ENCODE results near the gene TECRL. TPM values are rescaled to one million over a fixed set of nuclear protein-coding genes. Genes with fewer than 3 reads are reported as not detected.

Gene TECRL
- total RNA-seq, 1 experiment from 2014 or later: not detected

GRCh38 chr4:64326507-64326906, 82.7 kb downstream of the TECRL start:
- Histone ChIP-seq H3K9me3 (ENCODE audit: control insufficient read depth in 1 of 2, insufficient read depth in 1 of 2, low read depth in 1 of 2, low read length in 2 of 2) (peaks cover 5 to 23% of the 10 kb centered on the region in 2 experiments; a peak in 2 of 4 replicates), H4K20me1 (ENCODE audit: insufficient read depth) (no peaks in the 10 kb centered on the region), H3K9ac (ENCODE audit: low read length) (no peak overlapping the region), H3K9me2 (ENCODE audit: insufficient read depth) (no peaks in the 10 kb centered on the region), H2AFZ (ENCODE audit: low read depth, low read length, poor library complexity, severe bottlenecking) (no peak overlapping the region), H3K4me1 (ENCODE audit: control insufficient read depth in 1 of 2, insufficient read depth in 2 of 2, low read length in 2 of 2) (no peaks in the 10 kb centered on the region), H3K4me2 (ENCODE audit: low read length) (no peak overlapping the region), H3K79me2 (ENCODE audit: insufficient read depth, low read length) (no peaks in the 10 kb centered on the region), H3K27ac (ENCODE audit: low read depth, low read length) (no peak overlapping the region), H3K36me3 (ENCODE audit: control insufficient read depth in 1 of 2, insufficient read depth in 2 of 2, low read length in 2 of 2) (no peaks in the 10 kb centered on the region), H3K4me3 (replicated peaks in 1 of 2; ENCODE audit: low read depth in 1 of 2, low read length in 2 of 2) (no peak overlapping the region), H3K27me3 (ENCODE audit: insufficient read depth, low read length) (no peaks in the 10 kb centered on the region)
- BruUV-seq (replicated peaks): no TSS peak
- no peak for ATAC-seq
- TF ChIP-seq ZBTB33 (IDR thresholded peaks at IDR 0.05; ENCODE audit: extremely low read depth, insufficient replicate concordance, low read length): no peak
- TF ChIP-seq SIN3A (IDR thresholded peaks at IDR 0.05; ENCODE audit: low read depth): no peak
- no peak for TF ChIP-seq POLR2A (IDR thresholded peaks at IDR 0.05; ENCODE audit: borderline replicate concordance, extremely low read depth, insufficient read depth, insufficient read length)
- TF ChIP-seq YY1 (IDR thresholded peaks at IDR 0.05; ENCODE audit: extremely low read depth, insufficient replicate concordance, low read depth, low read length): no peak
- DNase-seq (ENCODE audit: low read depth, low spot score): no peak
- ChIA-PET POLR2A (no interaction called here), CTCF (no interaction called here), RAD21 (ENCODE audit: low non-redundant PET in 1 of 2, low total read pairs in 2 of 2, uncharacterized antibody in 2 of 2, unreplicated experiment in 2 of 2) (no interaction called here)
- intact Hi-C loops (cut with micrococcal nuclease): no loop called here

- Histone ChIP-seq H3K36me3 (ENCODE audit: control insufficient read depth in 1 of 2, insufficient read depth in 2 of 2, low read length in 2 of 2) (no peaks in the 10 kb centered on the region), H3K4me2 (ENCODE audit: low read length) (no peak overlapping the region), H3K4me3 (replicated peaks in 1 of 2; ENCODE audit: low read depth in 1 of 2, low read length in 2 of 2) (no peak overlapping the region), H3K9me3 (ENCODE audit: control insufficient read depth in 1 of 2, insufficient read depth in 1 of 2, low read depth in 1 of 2, low read length in 2 of 2) (peaks cover 8 to 31% of the 10 kb centered on the region in 2 experiments; a peak in 2 of 4 replicates), H3K27me3 (ENCODE audit: insufficient read depth, low read length) (no peaks in the 10 kb centered on the region), H3K9me2 (ENCODE audit: insufficient read depth) (no peaks in the 10 kb centered on the region), H3K79me2 (ENCODE audit: insufficient read depth, low read length) (no peaks in the 10 kb centered on the region), H2AFZ (ENCODE audit: low read depth, low read length, poor library complexity, severe bottlenecking) (no peak overlapping the region), H4K20me1 (ENCODE audit: insufficient read depth) (no peaks in the 10 kb centered on the region), H3K9ac (ENCODE audit: low read length) (no peak overlapping the region), H3K27ac (ENCODE audit: low read depth, low read length) (no peak overlapping the region), H3K4me1 (ENCODE audit: control insufficient read depth in 1 of 2, insufficient read depth in 2 of 2, low read length in 2 of 2) (no peaks in the 10 kb centered on the region)
- POLR2A ChIA-PET: no interaction called here
- TF ChIP-seq SIN3A (IDR thresholded peaks at IDR 0.05; ENCODE audit: low read depth) (no peak), MAX (IDR thresholded peaks at IDR 0.05) (no peak), EZH2phosphoT487 (IDR thresholded peaks at IDR 0.05; ENCODE audit: borderline replicate concordance) (no peak), TCF7L2 (IDR thresholded peaks at IDR 0.05; ENCODE audit: borderline replicate concordance, extremely low read depth, insufficient read depth, insufficient read length) (no peak), ELF1 (IDR thresholded peaks at IDR 0.05; ENCODE audit: borderline replicate concordance, low read depth) (no peak), ZBTB33 (IDR thresholded peaks at IDR 0.05; ENCODE audit: extremely low read depth, insufficient replicate concordance, low read length) (no peak), EGR1 (IDR thresholded peaks at IDR 0.05; ENCODE audit: low read depth) (no peak), SP1 (IDR thresholded peaks at IDR 0.05; ENCODE audit: low read depth) (no peak)
- ATAC-seq: no peak
- CTCF ChIA-PET: no interaction called here
- RAD21 ChIA-PET (ENCODE audit: low non-redundant PET in 1 of 2, low total read pairs in 2 of 2, uncharacterized antibody in 2 of 2, unreplicated experiment in 2 of 2): no interaction called here
- DNase-seq (ENCODE audit: low read depth, low spot score): no peak
- no TSS peak for BruUV-seq (replicated peaks)
- intact Hi-C loops (cut with micrococcal nuclease): no loop called here
These were observed 103.0 kb downstream of the TECRL start for GRCh38 chr4:64306255-64306565.

All from HCT116 (cell line).